Type B pancreatic cell (in vitro differentiated cells): ENCODE data around the gene GRIK4. TPM values are rescaled to one million over a fixed set of nuclear protein-coding genes. Genes with fewer than 3 reads are reported as not detected.

Experiments used
- DNase-seq: peaks from one replicate; pipeline ENCODE4 v3.0.0; 2021; ENCODE audit warnings: mixed read lengths; ENCODE audit not compliant: unreplicated experiment; ENCODE audit errors: extremely low spot score
- H3K27ac Mint-ChIP-seq: 2 replicates; pipeline ENCODE4 v1.8.0; 2021; ENCODE audit warnings: mild to moderate bottlenecking, mixed read lengths
- H3K27me3 Mint-ChIP-seq: 2 replicates; pipeline ENCODE4 v1.8.0; 2021; ENCODE audit warnings: mixed read lengths
- H3K36me3 Mint-ChIP-seq: 2 replicates; pipeline ENCODE4 v1.8.0; 2021; ENCODE audit warnings: mixed read lengths
- H3K4me1 Mint-ChIP-seq: one replicate; pipeline ENCODE4 v1.8.0; 2021; ENCODE audit warnings: mixed read lengths; ENCODE audit not compliant: unreplicated experiment
- H3K4me3 Mint-ChIP-seq: 2 replicates; pipeline ENCODE4 v1.8.0; 2021; ENCODE audit warnings: mild to moderate bottlenecking, mixed read lengths
- H3K9me3 Mint-ChIP-seq: 2 replicates; pipeline ENCODE4 v1.8.0; 2021; ENCODE audit warnings: mixed read lengths
- CTCF ChIP-seq: fragments of 200-600 bp; sonication (generic); conservative IDR thresholded peaks from 2 replicates; pipeline ENCODE4 v1.5.0; 2021; ENCODE audit warnings: antibody characterized with exemption, mild to moderate bottlenecking
- total RNA-seq: library from RNA; stranded (reverse); gene quantifications from 2 replicates; pipeline ENCODE4 v1.2.1, GENCODE V29; 2021; ENCODE audit warnings: low replicate concordance

Gene GRIK4
- total RNA-seq, 1 donor from 2014 or later: 0.72 TPM

- Mint-ChIP-seq H3K4me1 (no peaks in the 10 kb centered on the region), H3K9me3 (no peaks in the 10 kb centered on the region), H3K36me3 (no peaks in the 10 kb centered on the region), H3K27ac (no peak overlapping the region), H3K27me3 (peaks cover 64% of the 10 kb centered on the region), H3K4me3 (no peak overlapping the region)
- TF ChIP-seq CTCF: no peak
- DNase-seq: no peak
These were observed 356.0 kb downstream of the GRIK4 start for GRCh38 chr11:120867531-120867930.

GRCh38 chr11:120867988-120868387 lies 356.4 kb downstream of the GRIK4 start:
- no peak for DNase-seq
- Mint-ChIP-seq H3K9me3 (no peaks in the 10 kb centered on the region), H3K4me1 (peaks cover 2% of the 10 kb centered on the region), H3K4me3 (no peak overlapping the region), H3K27me3 (peaks cover 68% of the 10 kb centered on the region), H3K27ac (no peak overlapping the region), H3K36me3 (no peaks in the 10 kb centered on the region)
- no peak for TF ChIP-seq CTCF

GRCh38 chr11:120869097-120869496 lies 357.5 kb downstream of the GRIK4 start:
- Mint-ChIP-seq H3K27me3 (peaks cover 74% of the 10 kb centered on the region), H3K4me1 (peaks cover 6% of the 10 kb centered on the region), H3K27ac (no peak overlapping the region), H3K4me3 (no peak overlapping the region), H3K36me3 (no peaks in the 10 kb centered on the region), H3K9me3 (no peaks in the 10 kb centered on the region)
- DNase-seq: no peak
- TF ChIP-seq CTCF: no peak

GRCh38 chr11:120869516-120870011 lies 358.0 kb downstream of the GRIK4 start:
- peaks cover 6% of the 10 kb centered on the region for H3K4me1 Mint-ChIP-seq
- no peak overlapping the region for H3K27ac Mint-ChIP-seq
- H3K36me3 Mint-ChIP-seq: no peaks in the 10 kb centered on the region
- H3K9me3 Mint-ChIP-seq: no peaks in the 10 kb centered on the region
- no peak for TF ChIP-seq CTCF
- H3K4me3 Mint-ChIP-seq: no peak overlapping the region
- peaks cover 75% of the 10 kb centered on the region for H3K27me3 Mint-ChIP-seq
- DNase-seq: no peak

- peaks cover 6% of the 10 kb centered on the region for H3K4me1 Mint-ChIP-seq
- H3K27me3 Mint-ChIP-seq: peaks cover 72% of the 10 kb centered on the region
- no peak overlapping the region for H3K4me3 Mint-ChIP-seq
- H3K36me3 Mint-ChIP-seq: no peaks in the 10 kb centered on the region
- no peak for DNase-seq
- no peak for TF ChIP-seq CTCF
- H3K9me3 Mint-ChIP-seq: peaks cover 1% of the 10 kb centered on the region
- no peak overlapping the region for H3K27ac Mint-ChIP-seq
These were observed 359.6 kb downstream of the GRIK4 start for GRCh38 chr11:120871194-120871593.

GRCh38 chr11:120871924-120872323 lies 360.4 kb downstream of the GRIK4 start:
- H3K27me3 Mint-ChIP-seq: peaks cover 65% of the 10 kb centered on the region
- H3K9me3 Mint-ChIP-seq: peaks cover 5% of the 10 kb centered on the region
- DNase-seq: no peak
- no peak for TF ChIP-seq CTCF
- no peaks in the 10 kb centered on the region for H3K36me3 Mint-ChIP-seq
- H3K4me1 Mint-ChIP-seq: peaks cover 6% of the 10 kb centered on the region
- H3K27ac Mint-ChIP-seq: no peak overlapping the region
- H3K4me3 Mint-ChIP-seq: no peak overlapping the region
